D721Med (cell line): Measurements from ENCODE around the gene S100A13.

ENCODE experiments used
- DNase-seq: peaks from one replicate; pipeline ENCODE4 v3.0.0; 2011; ENCODE audit warnings: low spot score; ENCODE audit not compliant: insufficient read length
- FAIRE-seq: peaks from 2 replicates; lab custom pipeline; 2011; peaks lifted over from hg19 to GRCh38; lab: Jason Lieb, UNC
- TF ChIP-seq, protein P1 (sequence below): IDR thresholded peaks from 2 replicates; pipeline ENCODE4 v1.5.1; 2012; ENCODE audit warnings: mild to moderate bottlenecking, control low read depth; ENCODE audit not compliant: insufficient read depth; ENCODE audit errors: missing control alignments

The S100A13 gene

DNA sequence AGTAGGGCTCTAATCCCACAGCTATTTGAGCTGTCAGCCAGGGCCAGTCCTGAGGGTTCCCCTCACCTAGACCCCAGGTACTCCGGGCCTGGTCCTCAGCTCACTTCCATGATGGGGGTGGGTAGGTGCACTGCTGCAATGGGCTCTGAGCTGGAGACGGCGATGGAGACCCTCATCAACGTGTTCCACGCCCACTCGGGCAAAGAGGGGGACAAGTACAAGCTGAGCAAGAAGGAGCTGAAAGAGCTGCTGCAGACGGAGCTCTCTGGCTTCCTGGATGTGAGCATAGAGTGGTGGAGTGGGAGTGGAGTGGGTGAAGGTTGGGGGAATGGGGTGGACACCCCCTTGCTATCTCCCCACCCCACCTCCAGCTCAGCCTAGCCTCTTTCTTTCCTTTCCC lies 3.1 kb upstream of the S100A13 start:
- FAIRE-seq (no peak), DNase-seq (no peak)
- TF ChIP-seq, protein P1, sequence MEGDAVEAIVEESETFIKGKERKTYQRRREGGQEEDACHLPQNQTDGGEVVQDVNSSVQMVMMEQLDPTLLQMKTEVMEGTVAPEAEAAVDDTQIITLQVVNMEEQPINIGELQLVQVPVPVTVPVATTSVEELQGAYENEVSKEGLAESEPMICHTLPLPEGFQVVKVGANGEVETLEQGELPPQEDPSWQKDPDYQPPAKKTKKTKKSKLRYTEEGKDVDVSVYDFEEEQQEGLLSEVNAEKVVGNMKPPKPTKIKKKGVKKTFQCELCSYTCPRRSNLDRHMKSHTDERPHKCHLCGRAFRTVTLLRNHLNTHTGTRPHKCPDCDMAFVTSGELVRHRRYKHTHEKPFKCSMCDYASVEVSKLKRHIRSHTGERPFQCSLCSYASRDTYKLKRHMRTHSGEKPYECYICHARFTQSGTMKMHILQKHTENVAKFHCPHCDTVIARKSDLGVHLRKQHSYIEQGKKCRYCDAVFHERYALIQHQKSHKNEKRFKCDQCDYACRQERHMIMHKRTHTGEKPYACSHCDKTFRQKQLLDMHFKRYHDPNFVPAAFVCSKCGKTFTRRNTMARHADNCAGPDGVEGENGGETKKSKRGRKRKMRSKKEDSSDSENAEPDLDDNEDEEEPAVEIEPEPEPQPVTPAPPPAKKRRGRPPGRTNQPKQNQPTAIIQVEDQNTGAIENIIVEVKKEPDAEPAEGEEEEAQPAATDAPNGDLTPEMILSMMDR = no peak

GRCh38 chr1:153629971-153630370 lies 2.7 kb upstream of the S100A13 start:
- no peak for DNase-seq
- TF ChIP-seq, protein P1 = no peak
- FAIRE-seq = no peak

- TF ChIP-seq, protein P1 = no peak
- FAIRE-seq (no peak), DNase-seq (no peak)
Measured at GRCh38 chr1:153629343-153629665, 2.0 kb upstream of the S100A13 start.

GRCh38 chr1:153628638-153629342 lies 1.5 kb upstream of the S100A13 start:
- no peak for DNase-seq
- TF ChIP-seq, protein P1 = no peak
- no peak for FAIRE-seq

GRCh38 chr1:153627715-153628626 lies 666 bp upstream of the S100A13 start, which contains the start of gene S100A1:
Gene S100A1 (plus strand): TSS chr1:153628434. CDS start chr1:153630522, 2,088 bp downstream.
- TF ChIP-seq, protein P1 = no peak
- DNase-seq (no peak), FAIRE-seq (no peak)

DNA sequence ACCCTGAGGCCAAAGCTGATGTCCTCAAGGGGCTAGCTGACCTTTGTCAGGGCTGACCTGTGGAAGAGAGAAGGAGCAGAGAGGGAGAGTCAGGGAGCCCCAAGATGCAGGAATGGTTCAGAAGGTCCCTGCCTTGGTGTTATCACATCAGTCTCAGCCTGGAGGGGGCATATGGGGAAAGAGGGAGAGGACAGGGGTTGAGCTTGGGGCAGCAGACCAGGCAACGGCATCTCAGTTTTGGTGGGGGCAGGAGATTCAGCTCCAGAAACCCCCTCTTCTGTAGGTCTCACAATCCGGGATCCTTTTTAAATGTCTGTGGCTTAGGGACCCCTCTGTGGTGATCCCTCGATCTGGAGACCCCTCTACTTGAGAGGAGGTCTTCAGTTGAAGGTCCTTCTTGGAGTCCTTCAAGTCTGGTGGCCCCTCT lies 815 bp downstream of the S100A13 start:
- TF ChIP-seq, protein P1 = no peak
- DNase-seq = no peak
- no peak for FAIRE-seq
